Dendritic cell treated with granulocyte-macrophage colony-stimulating factor and Interleukin-4, amounts not matched to agents 40 ng/mL and 50 ng/mL, for 4 days (primary cell): ENCODE measurements around the gene CNPPD1.

Experiments used
- H3K27ac Mint-ChIP-seq: one replicate; pipeline ENCODE4 v1.8.0; 2022; ENCODE audit warnings: mild to moderate bottlenecking, mixed read lengths
- H3K27me3 Mint-ChIP-seq: one replicate; pipeline ENCODE4 v1.8.0; 2022; ENCODE audit warnings: mild to moderate bottlenecking, mixed read lengths
- H3K36me3 Mint-ChIP-seq: one replicate; pipeline ENCODE4 v1.8.0; 2022; ENCODE audit warnings: low read depth, mixed read lengths
- H3K4me1 Mint-ChIP-seq: one replicate; pipeline ENCODE4 v1.8.0; 2022; ENCODE audit warnings: low read depth, mixed read lengths
- H3K4me3 Mint-ChIP-seq: one replicate; pipeline ENCODE4 v1.8.0; 2022; ENCODE audit warnings: mild to moderate bottlenecking, moderate library complexity, mixed read lengths
- H3K9me3 Mint-ChIP-seq: one replicate; pipeline ENCODE4 v1.8.0; 2022; ENCODE audit warnings: mixed read lengths
- intact Hi-C: fragments of 100-400 bp; cut with micrococcal nuclease; formaldehyde crosslinking; loops from one replicate; pipeline ENCODE4 v1.15.0; 2022

CNPPD1 gene

GRCh38 chr2:219168932-219169331, 7.8 kb downstream of the CNPPD1 start:
- Mint-ChIP-seq H3K4me3 (no peak overlapping the region), H3K4me1 (peaks cover 49% of the 10 kb centered on the region), H3K36me3 (peaks cover 44% of the 10 kb centered on the region), H3K9me3 (no peaks in the 10 kb centered on the region), H3K27ac (peak overlapping the region; percentile 64), H3K27me3 (no peaks in the 10 kb centered on the region)
- intact Hi-C loops, result no loop called here

GRCh38 chr2:219168526-219168925, 8.2 kb downstream of the CNPPD1 start:
- no peaks in the 10 kb centered on the region for H3K9me3 Mint-ChIP-seq
- intact Hi-C loops, result no loop called here
- H3K4me3 Mint-ChIP-seq, result no peak overlapping the region
- H3K4me1 Mint-ChIP-seq, result peaks cover 46% of the 10 kb centered on the region
- H3K27me3 Mint-ChIP-seq, result no peaks in the 10 kb centered on the region
- H3K27ac Mint-ChIP-seq, result peak overlapping the region; percentile 64
- peaks cover 40% of the 10 kb centered on the region for H3K36me3 Mint-ChIP-seq

GRCh38 chr2:219167997-219168396, 8.7 kb downstream of the CNPPD1 start:
- Mint-ChIP-seq H3K4me3 (no peak overlapping the region), H3K9me3 (no peaks in the 10 kb centered on the region), H3K27me3 (no peaks in the 10 kb centered on the region), H3K27ac (peak overlapping the region; percentile 64), H3K4me1 (peaks cover 41% of the 10 kb centered on the region), H3K36me3 (peaks cover 35% of the 10 kb centered on the region)
- intact Hi-C loops, result no loop called here

GRCh38 chr2:219165058-219165911, 11.4 kb downstream of the CNPPD1 start:
- Mint-ChIP-seq H3K27ac (no peak overlapping the region), H3K27me3 (no peaks in the 10 kb centered on the region), H3K9me3 (no peaks in the 10 kb centered on the region), H3K4me3 (no peak overlapping the region), H3K4me1 (peaks cover 29% of the 10 kb centered on the region), H3K36me3 (peaks cover 19% of the 10 kb centered on the region)
- intact Hi-C loops, result no loop called here

GRCh38 chr2:219163156-219163555, 13.6 kb downstream of the CNPPD1 start:
- intact Hi-C loops, result no loop called here
- Mint-ChIP-seq H3K36me3 (peaks cover 20% of the 10 kb centered on the region), H3K27ac (no peak overlapping the region), H3K4me3 (no peak overlapping the region), H3K4me1 (peaks cover 20% of the 10 kb centered on the region), H3K9me3 (no peaks in the 10 kb centered on the region), H3K27me3 (no peaks in the 10 kb centered on the region)

GRCh38 chr2:219161097-219161496, 15.6 kb downstream of the CNPPD1 start:
- Mint-ChIP-seq H3K27ac (peak overlapping the region; percentile 90), H3K36me3 (peaks cover 35% of the 10 kb centered on the region), H3K4me1 (peaks cover 19% of the 10 kb centered on the region), H3K9me3 (no peaks in the 10 kb centered on the region), H3K27me3 (no peaks in the 10 kb centered on the region), H3K4me3 (peak overlapping the region; percentile 84)
- intact Hi-C loops, result loop anchor here (2.0 kb wide), 1 partner anchor 58 kb away; the partner anchor contains the start of gene ABCB6

GRCh38 chr2:219160186-219161017, 16.3 kb downstream of the CNPPD1 start, which contains the start of gene NHEJ1:
Gene NHEJ1, minus strand, starts transcription at chr2:219160815. Its CDS starts 2,453 bp downstream, at chr2:219158362.
- H3K9me3 Mint-ChIP-seq, result no peaks in the 10 kb centered on the region
- no peaks in the 10 kb centered on the region for H3K27me3 Mint-ChIP-seq
- H3K36me3 Mint-ChIP-seq, result peaks cover 31% of the 10 kb centered on the region
- H3K4me1 Mint-ChIP-seq, result peaks cover 19% of the 10 kb centered on the region
- peak within 1 kb of the TSS; percentile 90 for H3K27ac Mint-ChIP-seq
- peak within 1 kb of the TSS; percentile 84 for H3K4me3 Mint-ChIP-seq
- intact Hi-C loops, result loop anchor here (1.0 to 2.0 kb wide), 5 partner anchors 16 to 138 kb away; partner anchors contain the start of genes ABCB6, CNPPD1 and DNAJB2

- Mint-ChIP-seq H3K27ac (peak overlapping the region; percentile 90), H3K4me3 (peak overlapping the region; percentile 84), H3K4me1 (peaks cover 19% of the 10 kb centered on the region), H3K27me3 (no peaks in the 10 kb centered on the region), H3K36me3 (peaks cover 30% of the 10 kb centered on the region), H3K9me3 (no peaks in the 10 kb centered on the region)
- intact Hi-C loops, result loop anchor here (1.0 to 2.0 kb wide), 5 partner anchors 17 to 139 kb away; partner anchors contain the start of genes ABCB6, CNPPD1 and DNAJB2
Observed at GRCh38 chr2:219159771-219160185, 16.9 kb downstream of the CNPPD1 start.

GRCh38 chr2:219158586-219158985, 18.1 kb downstream of the CNPPD1 start:
- Mint-ChIP-seq H3K4me1 (peaks cover 19% of the 10 kb centered on the region), H3K9me3 (no peaks in the 10 kb centered on the region), H3K27me3 (no peaks in the 10 kb centered on the region), H3K36me3 (peaks cover 35% of the 10 kb centered on the region), H3K27ac (no peak overlapping the region), H3K4me3 (no peak overlapping the region)
- intact Hi-C loops, result no loop called here

GRCh38 chr2:219158025-219158424, 18.7 kb downstream of the CNPPD1 start:
- peaks cover 39% of the 10 kb centered on the region for H3K36me3 Mint-ChIP-seq
- H3K9me3 Mint-ChIP-seq, result no peaks in the 10 kb centered on the region
- H3K27ac Mint-ChIP-seq, result no peak overlapping the region
- peaks cover 19% of the 10 kb centered on the region for H3K4me1 Mint-ChIP-seq
- intact Hi-C loops, result no loop called here
- no peaks in the 10 kb centered on the region for H3K27me3 Mint-ChIP-seq
- no peak overlapping the region for H3K4me3 Mint-ChIP-seq

GRCh38 chr2:219157396-219157795, 19.3 kb downstream of the CNPPD1 start:
- H3K27me3 Mint-ChIP-seq, result no peaks in the 10 kb centered on the region
- intact Hi-C loops, result no loop called here

GRCh38 chr2:219155054-219155644, 21.6 kb downstream of the CNPPD1 start:
- H3K4me1 Mint-ChIP-seq, result peaks cover 9% of the 10 kb centered on the region
- no peaks in the 10 kb centered on the region for H3K9me3 Mint-ChIP-seq
- H3K27ac Mint-ChIP-seq, result no peak overlapping the region
- H3K36me3 Mint-ChIP-seq, result peaks cover 49% of the 10 kb centered on the region
- no peak overlapping the region for H3K4me3 Mint-ChIP-seq
- no peaks in the 10 kb centered on the region for H3K27me3 Mint-ChIP-seq
- intact Hi-C loops, result loop anchor here (1.0 kb wide), 2 partner anchors 97 to 126 kb away; no protein-coding TSS in a partner anchor

More at GRCh38 chr2:219157396-219157795, 19.3 kb downstream of the CNPPD1 start:
- no peaks in the 10 kb centered on the region for H3K9me3 Mint-ChIP-seq
- no peak overlapping the region for H3K4me3 Mint-ChIP-seq
- peaks cover 41% of the 10 kb centered on the region for H3K36me3 Mint-ChIP-seq
- H3K4me1 Mint-ChIP-seq, result peaks cover 19% of the 10 kb centered on the region
- no peak overlapping the region for H3K27ac Mint-ChIP-seq

- no peak overlapping the region for H3K27ac Mint-ChIP-seq
- intact Hi-C loops, result no loop called here
- no peaks in the 10 kb centered on the region for H3K27me3 Mint-ChIP-seq
- H3K4me1 Mint-ChIP-seq, result no peaks in the 10 kb centered on the region
- peaks cover 76% of the 10 kb centered on the region for H3K36me3 Mint-ChIP-seq
- no peaks in the 10 kb centered on the region for H3K9me3 Mint-ChIP-seq
- H3K4me3 Mint-ChIP-seq, result no peak overlapping the region
Observed at GRCh38 chr2:219149667-219150066, 27.1 kb downstream of the CNPPD1 start.
